Heart left ventricle (tissue), 13 donors: ENCODE results near the gene STARD13.

Source experiments
- CTCF ChIP-seq, 12 donors: fragments of 200-600 bp; sonication (generic) in 4 of 12; IDR thresholded peaks; one replicate each; pipeline versions ENCODE4 v1.5.0 to v1.8.0; 2018 to 2022; ENCODE audit warnings: antibody characterized with exemption in 12 of 12, mild to moderate bottlenecking in 5 of 12
- POLR2A ChIP-seq, 2 donors: fragments of 450-650 bp; IDR thresholded peaks; one replicate each; pipeline ENCODE4 v1.6.1; 2017; ENCODE audit warnings: antibody characterized with exemption in 2 of 2, mild to moderate bottlenecking in 2 of 2, moderate library complexity in 2 of 2
- donor health status: ischemic (EF 13 %, LVEDD 7.1; RV severe dilation, severe dysfunction).
- donor health status: DM: no; HTN: yes; CAD: no.
- donor health status: DM: no; HTN: no; CAD: no.
- donor health status: ischemic (EF 25% LVEDD 6.9; RV normal size, moderate dysfunction).
- donor health status: ischemic (EF 25% LVEDD 5.7; RV mildly dilated, moderate dysfunction).
- donor health status: ischemic (EF 35%, LVEDD 5.7; RV mildly dilated, moderate dysfunction).
- donor health status: nonischemic (EF 11% LVEDD 7.7; RV severe dilation, severe dysfunction).
- donor health status: DM: yes; HTN: yes; CAD: no.
- donor health status: PGD.
- donor health status: ischemic (EF 29% LVEDD 5.4; RV normal size, mild dysfunction).
- donor health status: nonischemic (EF 23%, LVEDD 6.1; RV moderate dilation, normal function).

DNA sequence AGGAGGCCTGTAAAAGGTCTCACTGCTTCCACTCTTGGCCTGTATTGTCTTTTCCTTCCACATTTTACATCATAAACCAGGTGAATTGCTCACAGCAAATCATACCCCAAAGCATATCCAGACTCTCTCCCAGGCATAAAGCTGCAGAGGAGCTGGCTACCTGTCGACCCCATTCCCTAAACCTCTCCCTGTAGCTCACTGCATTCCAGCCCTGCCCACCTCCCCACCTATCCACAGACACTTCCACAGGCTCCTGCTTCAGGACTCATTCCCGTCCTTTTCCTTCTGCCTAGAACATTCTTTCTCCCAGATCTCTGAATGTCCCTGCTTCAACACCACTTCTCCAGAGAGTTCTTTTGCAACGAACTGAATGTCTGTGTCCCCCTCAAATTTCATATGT lies 46.4 kb upstream of the STARD13 start:
- TF ChIP-seq CTCF (IDR thresholded peaks at IDR 0.05): no peak
- no peak for TF ChIP-seq POLR2A (IDR thresholded peaks at IDR 0.05)
